ENCODE measurements around the gene ICAM2.

- no peak for TF ChIP-seq CTCF (IDR thresholded peaks at IDR 0.05)
- TF ChIP-seq POLR2A (IDR thresholded peaks at IDR 0.05), result no peak
Measured at GRCh38 chr17:64005734-64006167, 14.7 kb downstream of the ICAM2 start.
